Measurements from ENCODE around the gene TRIP12. TPM values are rescaled to one million over a fixed set of nuclear protein-coding genes. Genes with fewer than 3 reads are reported as not detected.

TRIP12 gene
- total and polyA plus RNA-seq, 2 of the 13 experiments (the other 11 are each of a cell fraction or from before 2014, with no cell fraction given): 72.1 to 153 TPM

- Histone ChIP-seq H3K9me3 (ENCODE audit: low read length) (no peaks in the 10 kb centered on the region), H4K20me1 (ENCODE audit: insufficient read depth, low read length) (no peaks in the 10 kb centered on the region), H3K4me2 (ENCODE audit: low read depth, low read length) (no peak overlapping the region), H3K4me3 (replicated peaks in 1 of 3; ENCODE audit: insufficient read depth in 1 of 3, low read depth in 2 of 3, low read length in 3 of 3) (no peak overlapping the region), H3K36me3 (replicated peaks in 1 of 2; ENCODE audit: control insufficient read depth in 1 of 2, insufficient read depth in 2 of 2, low read length in 2 of 2) (no peaks in the 10 kb centered on the region), H2AFZ (ENCODE audit: low read length) (no peak overlapping the region), H3K9ac (ENCODE audit: insufficient read depth, low read depth, low read length) (no peak overlapping the region), H3K27ac (ENCODE audit: extremely low read length, insufficient read depth, low read length) (no peak overlapping the region), H3K27me3 (ENCODE audit: control insufficient read depth in 1 of 2, insufficient read depth in 2 of 2, low read length in 2 of 2) (no peaks in the 10 kb centered on the region), H3K4me1 (ENCODE audit: insufficient read depth, low read length) (peaks cover 7% of the 10 kb centered on the region), H3K79me2 (ENCODE audit: insufficient read depth, low read length) (no peaks in the 10 kb centered on the region)
- DNase-seq (ENCODE audit: low spot score): no peak
- FAIRE-seq: no peak
- 90% methylated on average over 6 of the region's 6 CpGs for WGBS (ENCODE audit: low lambda C conversion rate)
- CTCF ChIA-PET (ENCODE audit: low intra/inter-chr PET ratio, low total read pairs): no interaction called here
- POLR2A ChIA-PET: interaction anchor here (0.6 kb wide), 1 partner anchor 31 kb away, joined by 3 read pairs; no protein-coding TSS in a partner anchor
- in situ Hi-C loops (cut with HindIII; ENCODE audit: extremely low pct_ligation_motif_present, low pct_unique_long_range_greater_than_20kb): no loop called here
- TF ChIP-seq ELF4 (CRISPR knock-in tag; IDR thresholded peaks at IDR 0.05; ENCODE audit: borderline replicate concordance) (no peak), EHMT2 (IDR thresholded peaks at IDR 0.05; ENCODE audit: borderline replicate concordance, low read depth, low read length) (no peak), ZSCAN21 (CRISPR knock-in tag; IDR thresholded peaks at IDR 0.05; ENCODE audit: borderline replicate concordance) (no peak), TBX3 (IDR thresholded peaks at IDR 0.05; ENCODE audit: borderline replicate concordance) (no peak), BRF2 (CRISPR knock-in tag; IDR thresholded peaks at IDR 0.05) (no peak), ZFP36 (IDR thresholded peaks at IDR 0.05; ENCODE audit: borderline replicate concordance, low read depth, low read length, partially characterized antibody) (no peak), REL (CRISPR knock-in tag; conservative IDR thresholded peaks at IDR 0.05) (no peak), JUN (CRISPR knock-in tag; IDR thresholded peaks at IDR 0.05) (no peak), SMYD3 (CRISPR knock-in tag; IDR thresholded peaks at IDR 0.05) (no peak), CCAR2 (optimal IDR thresholded peaks at IDR 0.05; ENCODE audit: low read depth, low read length) (no peak), NR0B2 (CRISPR knock-in tag; IDR thresholded peaks at IDR 0.05) (no peak), ZNF841 (CRISPR knock-in tag; IDR thresholded peaks at IDR 0.05; ENCODE audit: borderline replicate concordance) (no peak), SP1 (IDR thresholded peaks at IDR 0.05) (no peak), SP1 (CRISPR knock-in tag; IDR thresholded peaks at IDR 0.05) (no peak), NFYB (CRISPR knock-in tag; IDR thresholded peaks at IDR 0.05) (no peak), ZNF879 (CRISPR knock-in tag; IDR thresholded peaks at IDR 0.05) (no peak), ZNF615 (CRISPR knock-in tag; IDR thresholded peaks at IDR 0.05; ENCODE audit: borderline replicate concordance) (no peak), ZNF30 (CRISPR knock-in tag; IDR thresholded peaks at IDR 0.05) (no peak), ZNF337 (CRISPR knock-in tag; IDR thresholded peaks at IDR 0.05; ENCODE audit: borderline replicate concordance, low read depth) (no peak)
- ATAC-seq: no peak
- intact Hi-C loops (cut with micrococcal nuclease; ENCODE audit: unreplicated experiment): no loop called here
- no TSS peak for BruUV-seq (replicated peaks)
Observed at GRCh38 chr2:229952256-229952835, 30.5 kb upstream of the TRIP12 start.
